ENCODE results near the gene DUSP1. TPM values are rescaled to one million over a fixed set of nuclear protein-coding genes. Genes with fewer than 3 reads are reported as not detected.

The DUSP1 gene
- total RNA-seq, 1 donor from 2014 or later: 67.3 TPM

- H3K27me3 ChIP-seq (ENCODE audit: control insufficient read depth in 3 of 3, insufficient read depth in 3 of 3, low read length in 3 of 3): no peaks in the 10 kb centered on the region
- peak overlapping the region; percentile 69 to 81 (median 74) for H3K9ac ChIP-seq (ENCODE audit: low read depth in 1 of 3, low read length in 3 of 3)
- peak overlapping the region in 2 of 3 donors; percentile 23 to 45 for H3K4me3 ChIP-seq (ENCODE audit: low read length in 3 of 3)
- H3K36me3 ChIP-seq (ENCODE audit: control insufficient read depth in 3 of 3, insufficient read depth in 3 of 3, low read length in 3 of 3): no peaks in the 10 kb centered on the region
- no peaks in the 10 kb centered on the region for H3K9me3 ChIP-seq (ENCODE audit: control insufficient read depth in 3 of 3, low read length in 3 of 3)
- H3K4me1 ChIP-seq (ENCODE audit: control insufficient read depth in 3 of 3, insufficient read depth in 3 of 3, low read length in 3 of 3): peaks cover 22 to 41% (median 30%) of the 10 kb centered on the region in 3 donors
- peak overlapping the region; percentile 93 for H3K27ac ChIP-seq (ENCODE audit: low read depth, low read length)
Measured at GRCh38 chr5:172733131-172733973, 37.6 kb downstream of the DUSP1 start.

DNA sequence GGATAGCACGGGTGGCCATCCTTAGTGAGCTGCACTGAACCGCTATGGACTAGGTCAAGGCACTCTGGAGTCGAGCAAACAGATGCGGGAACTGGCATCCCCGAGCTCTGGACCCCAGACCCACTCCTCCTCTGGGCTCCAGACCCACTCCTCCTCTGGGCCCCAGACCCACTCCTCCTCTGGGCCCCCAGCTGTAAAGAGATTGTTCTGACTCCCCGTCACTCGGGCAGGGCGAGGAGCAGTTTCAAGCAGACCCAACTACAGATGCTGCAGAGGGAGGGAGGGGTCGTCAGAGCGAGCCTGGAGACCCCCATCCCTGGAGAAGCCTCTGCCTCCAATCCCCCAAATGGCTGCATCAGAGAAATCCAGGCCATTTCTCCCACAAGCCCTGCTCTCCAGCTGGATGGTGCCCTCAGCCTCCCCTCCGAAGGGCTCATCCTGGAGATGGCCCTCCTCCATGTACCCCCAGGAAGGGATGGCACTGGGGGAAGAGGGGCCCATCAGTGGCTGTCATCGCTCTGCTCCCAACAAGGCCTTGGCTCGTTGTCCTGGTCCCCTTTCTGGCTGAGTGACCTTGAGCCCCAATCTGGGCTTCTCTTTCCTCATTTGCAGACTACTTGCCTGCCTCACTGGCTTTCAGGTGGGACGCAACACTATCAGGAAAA lies 38.7 kb downstream of the DUSP1 start:
- peaks cover 22 to 41% (median 30%) of the 10 kb centered on the region in 3 donors for H3K4me1 ChIP-seq (ENCODE audit: control insufficient read depth in 3 of 3, insufficient read depth in 3 of 3, low read length in 3 of 3)
- no peaks in the 10 kb centered on the region for H3K27me3 ChIP-seq (ENCODE audit: control insufficient read depth in 3 of 3, insufficient read depth in 3 of 3, low read length in 3 of 3)
- H3K9ac ChIP-seq (ENCODE audit: low read depth in 1 of 3, low read length in 3 of 3): peak overlapping the region; percentile 33 to 74 (median 44)
- no peaks in the 10 kb centered on the region for H3K36me3 ChIP-seq (ENCODE audit: control insufficient read depth in 3 of 3, insufficient read depth in 3 of 3, low read length in 3 of 3)
- peak overlapping the region; percentile 93 for H3K27ac ChIP-seq (ENCODE audit: low read depth, low read length)
- H3K4me3 ChIP-seq (ENCODE audit: low read length in 3 of 3): no peak overlapping the region
- no peaks in the 10 kb centered on the region for H3K9me3 ChIP-seq (ENCODE audit: control insufficient read depth in 3 of 3, low read length in 3 of 3)

DNA sequence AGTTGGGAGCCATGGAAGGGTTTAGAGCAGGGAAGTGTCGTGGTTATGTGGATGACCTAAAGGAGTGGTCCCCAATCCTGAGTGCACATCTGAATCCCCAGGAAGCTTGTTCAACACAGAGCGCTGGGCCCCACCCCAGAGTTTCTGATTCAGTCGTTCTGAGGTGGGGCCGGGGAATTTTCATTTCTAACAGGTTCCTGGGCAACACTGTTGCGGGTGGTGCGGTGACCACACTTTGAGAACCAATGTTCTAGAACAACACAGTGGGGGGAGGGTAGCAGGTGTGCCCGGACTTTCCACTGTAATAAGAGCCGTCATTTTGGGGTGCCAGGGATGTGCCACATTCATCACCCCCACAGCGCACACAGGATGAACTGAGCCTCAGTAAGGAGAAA lies 39.3 kb downstream of the DUSP1 start:
- Histone ChIP-seq H3K9ac (ENCODE audit: low read depth in 1 of 3, low read length in 3 of 3) (peak overlapping the region in 2 of 3 donors; percentile 33), H3K27ac (ENCODE audit: low read depth, low read length) (peak overlapping the region; percentile 93)

GRCh38 chr5:172730981-172731679 lies 39.9 kb downstream of the DUSP1 start:
- Histone ChIP-seq H3K36me3 (ENCODE audit: control insufficient read depth in 3 of 3, insufficient read depth in 3 of 3, low read length in 3 of 3) (no peaks in the 10 kb centered on the region), H3K9ac (ENCODE audit: low read depth in 1 of 3, low read length in 3 of 3) (peak overlapping the region in 1 of 3 donors; percentile 33), H3K27ac (ENCODE audit: low read depth, low read length) (no peak overlapping the region), H3K27me3 (ENCODE audit: control insufficient read depth in 3 of 3, insufficient read depth in 3 of 3, low read length in 3 of 3) (no peaks in the 10 kb centered on the region), H3K4me1 (ENCODE audit: control insufficient read depth in 3 of 3, insufficient read depth in 3 of 3, low read length in 3 of 3) (peaks cover 19 to 32% (median 26%) of the 10 kb centered on the region in 3 donors), H3K9me3 (ENCODE audit: control insufficient read depth in 3 of 3, low read length in 3 of 3) (no peaks in the 10 kb centered on the region), H3K4me3 (ENCODE audit: low read length in 3 of 3) (no peak overlapping the region)

More for the DNA sequence above, 39.3 kb downstream of the DUSP1 start:
- Histone ChIP-seq H3K9me3 (ENCODE audit: control insufficient read depth in 3 of 3, low read length in 3 of 3) (no peaks in the 10 kb centered on the region), H3K4me1 (ENCODE audit: control insufficient read depth in 3 of 3, insufficient read depth in 3 of 3, low read length in 3 of 3) (peaks cover 19 to 36% (median 26%) of the 10 kb centered on the region in 3 donors), H3K36me3 (ENCODE audit: control insufficient read depth in 3 of 3, insufficient read depth in 3 of 3, low read length in 3 of 3) (no peaks in the 10 kb centered on the region), H3K27me3 (ENCODE audit: control insufficient read depth in 3 of 3, insufficient read depth in 3 of 3, low read length in 3 of 3) (no peaks in the 10 kb centered on the region), H3K4me3 (ENCODE audit: low read length in 3 of 3) (no peak overlapping the region)

DNA sequence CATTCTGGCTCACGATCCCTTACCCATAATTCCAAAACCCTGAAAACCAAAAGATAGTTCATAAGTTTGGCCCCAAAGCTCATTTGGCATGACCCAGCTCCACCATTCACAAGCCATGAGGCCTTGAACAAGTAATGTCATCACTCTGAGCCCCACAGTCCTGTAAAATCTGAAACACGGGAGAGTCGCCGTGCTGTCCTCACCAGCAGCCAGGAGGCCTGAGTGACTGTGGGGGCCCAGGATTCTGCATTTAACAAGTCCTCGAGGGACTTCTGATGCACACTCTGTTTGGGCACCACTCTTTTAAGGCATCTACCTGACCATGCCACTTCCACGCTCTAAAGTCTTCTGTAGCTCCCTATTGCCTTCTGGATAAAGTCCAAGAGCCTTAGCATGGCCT lies 40.8 kb downstream of the DUSP1 start:
- Histone ChIP-seq H3K27ac (ENCODE audit: low read depth, low read length) (no peak overlapping the region), H3K4me3 (ENCODE audit: low read length in 3 of 3) (no peak overlapping the region), H3K9ac (ENCODE audit: low read depth in 1 of 3, low read length in 3 of 3) (no peak overlapping the region), H3K9me3 (ENCODE audit: control insufficient read depth in 3 of 3, low read length in 3 of 3) (no peaks in the 10 kb centered on the region), H3K4me1 (ENCODE audit: control insufficient read depth in 3 of 3, insufficient read depth in 3 of 3, low read length in 3 of 3) (peaks cover 19 to 26% (median 26%) of the 10 kb centered on the region in 3 donors), H3K36me3 (ENCODE audit: control insufficient read depth in 3 of 3, insufficient read depth in 3 of 3, low read length in 3 of 3) (no peaks in the 10 kb centered on the region), H3K27me3 (ENCODE audit: control insufficient read depth in 3 of 3, insufficient read depth in 3 of 3, low read length in 3 of 3) (no peaks in the 10 kb centered on the region)

DNA sequence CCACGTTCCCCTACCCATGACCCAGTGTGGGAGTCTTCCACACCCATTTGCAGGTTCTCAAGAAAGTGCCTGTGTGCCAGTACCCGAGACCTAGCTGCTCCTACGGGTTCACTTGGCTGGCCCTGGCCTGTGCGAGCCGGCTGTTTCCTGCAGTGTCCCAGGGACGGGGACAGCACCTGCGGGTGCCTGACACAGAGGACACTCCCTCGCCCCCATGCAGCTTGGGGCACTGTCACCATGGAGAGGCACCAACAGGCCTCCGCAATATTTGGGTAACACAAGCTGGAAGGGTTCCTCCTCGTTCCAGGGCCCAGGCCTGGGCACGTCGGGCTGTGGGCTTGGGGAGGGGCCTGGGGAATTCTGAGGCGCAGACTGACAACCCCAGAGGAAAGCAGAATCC lies 41.4 kb downstream of the DUSP1 start:
- Histone ChIP-seq H3K27ac (ENCODE audit: low read depth, low read length) (no peak overlapping the region), H3K9me3 (ENCODE audit: control insufficient read depth in 3 of 3, low read length in 3 of 3) (no peaks in the 10 kb centered on the region), H3K36me3 (ENCODE audit: control insufficient read depth in 3 of 3, insufficient read depth in 3 of 3, low read length in 3 of 3) (no peaks in the 10 kb centered on the region), H3K4me3 (ENCODE audit: low read length in 3 of 3) (no peak overlapping the region), H3K4me1 (ENCODE audit: control insufficient read depth in 3 of 3, insufficient read depth in 3 of 3, low read length in 3 of 3) (peaks cover 19 to 27% (median 26%) of the 10 kb centered on the region in 3 donors), H3K27me3 (ENCODE audit: control insufficient read depth in 3 of 3, insufficient read depth in 3 of 3, low read length in 3 of 3) (no peaks in the 10 kb centered on the region), H3K9ac (ENCODE audit: low read depth in 1 of 3, low read length in 3 of 3) (no peak overlapping the region)

GRCh38 chr5:172728481-172729241 lies 42.3 kb downstream of the DUSP1 start:
- no peaks in the 10 kb centered on the region for H3K36me3 ChIP-seq (ENCODE audit: control insufficient read depth in 3 of 3, insufficient read depth in 3 of 3, low read length in 3 of 3)
- peaks cover 14 to 23% (median 18%) of the 10 kb centered on the region in 3 donors for H3K4me1 ChIP-seq (ENCODE audit: control insufficient read depth in 3 of 3, insufficient read depth in 3 of 3, low read length in 3 of 3)
- H3K27me3 ChIP-seq (ENCODE audit: control insufficient read depth in 3 of 3, insufficient read depth in 3 of 3, low read length in 3 of 3): no peaks in the 10 kb centered on the region

DNA sequence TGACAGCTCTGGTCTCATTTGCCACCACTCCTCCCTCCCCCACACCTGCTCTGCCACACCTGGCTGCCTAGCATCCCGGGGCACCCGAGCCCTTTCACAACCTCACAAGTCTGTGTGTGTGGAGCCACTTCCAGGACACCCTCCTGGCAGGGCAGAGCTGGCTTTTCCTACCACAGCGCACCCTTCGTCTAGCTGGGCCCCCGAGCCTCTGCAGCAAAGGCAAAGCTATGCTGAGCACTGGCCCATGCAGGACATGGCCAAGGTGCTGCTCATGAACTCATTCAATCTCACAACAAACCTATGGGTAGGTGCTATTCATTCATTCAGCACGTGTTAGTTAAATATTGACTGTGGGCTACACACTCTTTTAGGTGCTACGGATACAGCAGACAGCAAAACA lies 43.4 kb downstream of the DUSP1 start:
- H3K9me3 ChIP-seq (ENCODE audit: control insufficient read depth in 3 of 3, low read length in 3 of 3): no peaks in the 10 kb centered on the region
- no peak overlapping the region for H3K9ac ChIP-seq (ENCODE audit: low read depth in 1 of 3, low read length in 3 of 3)
- no peaks in the 10 kb centered on the region for H3K36me3 ChIP-seq (ENCODE audit: control insufficient read depth in 3 of 3, insufficient read depth in 3 of 3, low read length in 3 of 3)
- no peaks in the 10 kb centered on the region for H3K27me3 ChIP-seq (ENCODE audit: control insufficient read depth in 3 of 3, insufficient read depth in 3 of 3, low read length in 3 of 3)
- peaks cover 3 to 13% (median 7%) of the 10 kb centered on the region in 3 donors for H3K4me1 ChIP-seq (ENCODE audit: control insufficient read depth in 3 of 3, insufficient read depth in 3 of 3, low read length in 3 of 3)
- H3K27ac ChIP-seq (ENCODE audit: low read depth, low read length): no peak overlapping the region
- H3K4me3 ChIP-seq (ENCODE audit: low read length in 3 of 3): no peak overlapping the region

More at GRCh38 chr5:172728481-172729241, 42.3 kb downstream of the DUSP1 start:
- H3K4me3 ChIP-seq (ENCODE audit: low read length in 3 of 3): no peak overlapping the region
- H3K27ac ChIP-seq (ENCODE audit: low read depth, low read length): no peak overlapping the region
- no peak overlapping the region for H3K9ac ChIP-seq (ENCODE audit: low read depth in 1 of 3, low read length in 3 of 3)
- no peaks in the 10 kb centered on the region for H3K9me3 ChIP-seq (ENCODE audit: control insufficient read depth in 3 of 3, low read length in 3 of 3)

- no peak overlapping the region for H3K27ac ChIP-seq (ENCODE audit: low read depth, low read length)
- no peaks in the 10 kb centered on the region for H3K9me3 ChIP-seq (ENCODE audit: control insufficient read depth in 3 of 3, low read length in 3 of 3)
Measured at GRCh38 chr5:172726966-172727365, 44.0 kb downstream of the DUSP1 start.

More at GRCh38 chr5:172726966-172727365, 44.0 kb downstream of the DUSP1 start:
- H3K4me3 ChIP-seq (ENCODE audit: low read length in 3 of 3): no peak overlapping the region
- peaks cover 5 to 13% (median 5%) of the 10 kb centered on the region in 3 donors for H3K4me1 ChIP-seq (ENCODE audit: control insufficient read depth in 3 of 3, insufficient read depth in 3 of 3, low read length in 3 of 3)
- H3K27me3 ChIP-seq (ENCODE audit: control insufficient read depth in 3 of 3, insufficient read depth in 3 of 3, low read length in 3 of 3): no peaks in the 10 kb centered on the region
- no peaks in the 10 kb centered on the region for H3K36me3 ChIP-seq (ENCODE audit: control insufficient read depth in 3 of 3, insufficient read depth in 3 of 3, low read length in 3 of 3)
- no peak overlapping the region for H3K9ac ChIP-seq (ENCODE audit: low read depth in 1 of 3, low read length in 3 of 3)
